B cell (primary cell): ENCODE data around the gene BANP. TPM values are rescaled to one million over a fixed set of nuclear protein-coding genes. Genes with fewer than 3 reads are reported as not detected.

Experiments used
- ATAC-seq: fragments of 200-7000 bp; cut with Tn5 transposase; one replicate; pipeline ENCODE4 v1.10.0; 2021; ENCODE audit warnings: low read depth, mild to moderate bottlenecking, moderate number of reproducible peaks, moderate library complexity
- CTCF ChIA-PET: fragments of 350-600 bp; sonication (Branson Sonifier 250); formaldehyde crosslinking; loops from one replicate; lab custom pipeline; 2021; ENCODE audit warnings: antibody characterized with exemption, inconsistent platforms; lab: Charles Lee
- POLR2A ChIA-PET: fragments of 350-600 bp; sonication (Branson Sonifier 250); formaldehyde crosslinking; loops from one replicate; lab custom pipeline; 2021; ENCODE audit warnings: antibody characterized with exemption; lab: Charles Lee
- DNase-seq: peaks from one replicate; pipeline ENCODE4 v3.0.0; 2013
- H2AFZ ChIP-seq: 2 replicates; pipeline ENCODE4 v1.6.1; 2012; ENCODE audit warnings: mild to moderate bottlenecking, low read depth, low read length; ENCODE audit not compliant: insufficient read depth, poor library complexity, severe bottlenecking
- H3K27ac ChIP-seq, 2 donors: 1 replicate in 1 of 2; 2 replicates in 1 of 2; pipeline ENCODE4 v1.5.1; 2012 to 2013; ENCODE audit warnings: low read length in 2 of 2, mild to moderate bottlenecking in 2 of 2, moderate library complexity in 1 of 2
- H3K27me3 ChIP-seq, 4 experiments: fragments of 200-600 bp in 1 of 4; sonication (generic) in 1 of 4; replicated peaks in 1 of 4; 1 replicate in 2 of 4; 2 replicates in 2 of 4; pipeline versions ENCODE4 v1.6.1 to v1.7.0; 2013 to 2016; ENCODE audit warnings: low read length in 3 of 4, mild to moderate bottlenecking in 2 of 4, mixed read lengths in 1 of 4, moderate library complexity in 1 of 4; ENCODE audit not compliant: insufficient read depth in 4 of 4, control insufficient read depth in 3 of 4; ENCODE audit errors: control extremely low read depth in 1 of 4
- H3K36me3 ChIP-seq, 2 experiments: replicated peaks in 1 of 2; 1 replicate in 1 of 2; 2 replicates in 1 of 2; pipeline versions ENCODE4 v1.6.1 to v1.7.1; 2013; ENCODE audit warnings: low read length in 1 of 2; ENCODE audit not compliant: insufficient read depth in 2 of 2, control insufficient read depth in 1 of 2; ENCODE audit errors: control extremely low read depth in 1 of 2, extremely low read depth in 1 of 2
- H3K4me1 ChIP-seq, 2 donors: fragments of 200-600 bp in 1 of 2; sonication (generic) in 1 of 2; 1 replicate in 1 of 2; 2 replicates in 1 of 2; pipeline versions ENCODE4 v1.5.1 to v1.6.1; 2013 to 2017; ENCODE audit warnings: low read length in 2 of 2; ENCODE audit not compliant: control insufficient read depth in 2 of 2, insufficient read depth in 2 of 2
- H3K4me2 ChIP-seq: replicated peaks from 2 replicates; pipeline ENCODE3; 2012; ENCODE audit warnings: mild to moderate bottlenecking, low read depth, low read length; ENCODE audit not compliant: poor library complexity, severe bottlenecking
- H3K4me3 ChIP-seq, 5 experiments: fragments of 200-600 bp in 1 of 5; sonication (generic) in 1 of 5; 1 replicate in 3 of 5; 2 replicates in 2 of 5; pipeline versions ENCODE4 v1.5.1 to v1.7.0; 2011 to 2016; ENCODE audit warnings: low read length in 4 of 5, mild to moderate bottlenecking in 4 of 5, low read depth in 2 of 5, control low read depth in 1 of 5, moderate library complexity in 1 of 5; ENCODE audit not compliant: insufficient read depth in 1 of 5; ENCODE audit errors: control extremely low read depth in 1 of 5, extremely low read depth in 1 of 5
- H3K79me2 ChIP-seq: fragments of 200-600 bp; sonication (generic); one replicate; pipeline ENCODE4 v1.6.0; 2016; ENCODE audit warnings: low read length; ENCODE audit not compliant: control insufficient read depth, insufficient read depth
- H3K9ac ChIP-seq: fragments of 200-600 bp; sonication (generic); 2 replicates; pipeline ENCODE4 v1.6.1; 2017; ENCODE audit warnings: mild to moderate bottlenecking, low read length, moderate library complexity
- H3K9me3 ChIP-seq, 3 donors: one replicate each; pipeline versions ENCODE4 v1.6.1 to v1.7.1; 2013; ENCODE audit warnings: low read length in 2 of 3; ENCODE audit not compliant: control insufficient read depth in 2 of 3, insufficient read depth in 1 of 3; ENCODE audit errors: control extremely low read depth in 1 of 3
- H4K20me1 ChIP-seq: 2 replicates; pipeline ENCODE4 v1.6.0; 2012; ENCODE audit warnings: mild to moderate bottlenecking, low read length; ENCODE audit not compliant: insufficient read depth, control insufficient read depth, poor library complexity, severe bottlenecking
- H3K27ac Mint-ChIP-seq: one replicate; pipeline ENCODE4 v1.8.0; 2021; ENCODE audit warnings: mixed read lengths
- H3K27me3 Mint-ChIP-seq: one replicate; pipeline ENCODE4 v1.8.0; 2021; ENCODE audit warnings: mixed read lengths
- H3K4me1 Mint-ChIP-seq: one replicate; pipeline ENCODE4 v1.8.0; 2021; ENCODE audit warnings: mixed read lengths
- H3K4me3 Mint-ChIP-seq: one replicate; pipeline ENCODE4 v1.8.0; 2021; ENCODE audit warnings: mixed read lengths
- H3K9me3 Mint-ChIP-seq: one replicate; pipeline ENCODE4 v1.8.0; 2022; ENCODE audit warnings: mixed read lengths; ENCODE audit not compliant: insufficient read depth
- CTCF ChIP-seq: fragments of 200-600 bp; IDR thresholded peaks from one replicate; pipeline ENCODE4 v1.8.0; 2022; ENCODE audit warnings: antibody characterized with exemption, mild to moderate bottlenecking
- EZH2 ChIP-seq: IDR thresholded peaks from 2 replicates; pipeline ENCODE4 v1.6.1; 2012; ENCODE audit warnings: borderline replicate concordance, low read depth, mild to moderate bottlenecking, moderate library complexity, low read length; ENCODE audit not compliant: insufficient read depth, poor library complexity, severe bottlenecking
- WGBS: methylation state at CpG from one replicate; pipeline ENCODE4 v1.1.5; 2013; ENCODE audit warnings: missing lambda C conversion rate; ENCODE audit not compliant: insufficient coverage; 5-methylcytosine and 5-hydroxymethylcytosine counted together
- intact Hi-C: fragments of 100-400 bp; cut with micrococcal nuclease; formaldehyde crosslinking; loops from one replicate; pipeline ENCODE4 v1.10.0; 2022
- polyA plus RNA-seq: library from polyadenylated mRNA; depleted of rRNA; stranded (reverse); fragments of >200 nt; gene quantifications from 2 replicates; pipeline ENCODE4 v1.2.3, GENCODE V29; 2012
- total RNA-seq, 2 donors: library from RNA; stranded (reverse); fragments of 120-200 nt in 1 of 2; gene quantifications; 1 replicate in 1 of 2; 2 replicates in 1 of 2; pipeline versions ENCODE4 v1.2.3 to v1.2.4, GENCODE V29; 2013 to 2022

The BANP gene
- total and polyA plus RNA-seq, 2 donors (not counting 1 experiment from before 2014, with no cell fraction given), result 44.4 to 181 TPM

DNA sequence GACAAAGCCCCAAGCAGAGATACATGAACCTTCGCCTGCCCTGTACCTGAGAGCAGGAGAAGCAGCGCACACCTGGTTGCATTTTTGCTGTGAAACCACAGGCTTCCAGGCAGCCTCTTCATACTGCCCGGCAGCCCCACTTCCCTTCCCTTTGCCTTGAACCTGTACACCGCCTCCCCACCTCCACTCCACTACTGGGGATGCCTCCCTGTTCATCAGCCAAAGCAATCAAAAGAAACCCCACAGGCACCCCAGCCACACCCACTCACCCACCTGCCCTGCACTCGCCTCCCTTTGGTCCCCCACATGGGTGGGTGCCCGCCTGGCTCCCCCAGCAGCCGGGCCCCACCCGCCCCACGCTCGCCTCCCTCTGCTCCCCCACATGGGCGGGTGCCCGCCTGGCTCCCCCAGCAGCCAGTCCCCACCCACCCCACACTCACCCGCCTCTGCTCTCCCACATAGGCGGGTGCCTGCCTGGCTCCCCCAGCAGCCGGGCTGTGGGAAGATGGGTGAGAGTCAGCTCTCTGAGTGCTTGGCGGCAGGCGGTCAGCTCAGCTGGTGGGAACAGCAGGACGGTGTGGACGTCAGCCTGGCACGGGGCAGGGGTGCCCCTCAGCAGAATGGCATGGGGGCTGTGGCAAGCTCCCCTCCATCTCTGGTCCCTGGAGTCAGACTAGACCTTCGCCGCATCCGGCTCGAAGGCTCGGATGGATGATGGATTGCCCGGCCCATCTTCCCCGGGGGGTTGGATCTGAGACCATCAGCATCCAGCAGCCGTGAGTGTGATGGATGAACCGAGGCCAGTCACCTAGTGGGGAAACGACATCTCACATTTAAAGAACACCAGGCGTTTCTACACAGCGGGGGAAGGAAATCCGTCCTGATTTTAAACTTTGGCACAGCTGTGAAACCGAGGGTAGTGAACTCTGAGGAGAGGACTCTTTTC lies 135.6 kb downstream of the BANP start:
- ChIA-PET CTCF (no interaction called here), POLR2A (no interaction called here)
- Histone ChIP-seq H3K4me2 (no peak overlapping the region), H4K20me1 (no peaks in the 10 kb centered on the region), H3K79me2 (no peaks in the 10 kb centered on the region), H3K4me3 (no peak overlapping the region), H3K9me3 (no peaks in the 10 kb centered on the region), H3K27ac (no peak overlapping the region), H3K9ac (no peak overlapping the region), H3K27me3 (no peaks in the 10 kb centered on the region), H3K4me1 (no peaks in the 10 kb centered on the region), H2AFZ (no peak overlapping the region), H3K36me3 (peaks cover 4 to 5% of the 10 kb centered on the region in 2 experiments)
- Mint-ChIP-seq H3K4me1 (peaks cover 7% of the 10 kb centered on the region), H3K27ac (no peak overlapping the region), H3K27me3 (no peaks in the 10 kb centered on the region), H3K9me3 (no peaks in the 10 kb centered on the region), H3K4me3 (no peak overlapping the region)
- 94% methylated on average over 22 of the region's 34 CpGs for WGBS
- DNase-seq (no peak), ATAC-seq (peak; percentile 24)
- TF ChIP-seq CTCF (no peak), EZH2 (no peak)
- intact Hi-C loops, result no loop called here

- Histone ChIP-seq H3K4me3 (no peak overlapping the region), H2AFZ (no peak overlapping the region), H3K9me3 (no peaks in the 10 kb centered on the region), H3K27me3 (no peaks in the 10 kb centered on the region), H4K20me1 (no peaks in the 10 kb centered on the region), H3K36me3 (peaks cover 1 to 2% of the 10 kb centered on the region in 2 experiments), H3K79me2 (no peaks in the 10 kb centered on the region), H3K27ac (no peak overlapping the region), H3K4me2 (no peak overlapping the region), H3K4me1 (no peaks in the 10 kb centered on the region), H3K9ac (no peak overlapping the region)
- Mint-ChIP-seq H3K4me1 (peaks cover 8% of the 10 kb centered on the region), H3K4me3 (no peak overlapping the region), H3K27me3 (no peaks in the 10 kb centered on the region), H3K9me3 (no peaks in the 10 kb centered on the region), H3K27ac (no peak overlapping the region)
- ATAC-seq, result no peak
- intact Hi-C loops, result no loop called here
- ChIA-PET POLR2A (no interaction called here), CTCF (no interaction called here)
- TF ChIP-seq EZH2 (no peak), CTCF (no peak)
- no peak for DNase-seq
- WGBS, result 92% methylated on average over 16 of the region's 16 CpGs
Observed at GRCh38 chr16:88087517-88087877, 136.3 kb downstream of the BANP start.
